HG03342 (cell line): ENCODE measurements around the gene TNFRSF14.
"Not testable (repeated sequence)": the region's sequence is repeated elsewhere in the genome, so short reads cannot be mapped to it uniquely, and the experiment has no call there.

Experiments used
- ATAC-seq: cut with Tn5 transposase; IDR thresholded peaks from one replicate; pipeline ENCODE4 v1.9.1; 2021; ENCODE audit warnings: mild to moderate bottlenecking, moderate library complexity; ENCODE audit not compliant: unreplicated experiment

The TNFRSF14 gene

GRCh38 chr1:2538376-2538775, 17.8 kb upstream of the TNFRSF14 start:
- ATAC-seq: no peak

GRCh38 chr1:2538872-2539271, 17.3 kb upstream of the TNFRSF14 start:
- ATAC-seq: no peak

- ATAC-seq: no peak
Measured at GRCh38 chr1:2539312-2539907, 16.8 kb upstream of the TNFRSF14 start.

GRCh38 chr1:2540816-2541492, 15.2 kb upstream of the TNFRSF14 start:
- ATAC-seq: no peak

- no peak for ATAC-seq
Measured at GRCh38 chr1:2541619-2542245, 14.4 kb upstream of the TNFRSF14 start.

- no peak for ATAC-seq
Measured at GRCh38 chr1:2542246-2542915, 13.8 kb upstream of the TNFRSF14 start.

GRCh38 chr1:2543543-2544092, 12.6 kb upstream of the TNFRSF14 start:
- no peak for ATAC-seq

GRCh38 chr1:2544093-2544874, 11.9 kb upstream of the TNFRSF14 start:
- no peak for ATAC-seq

- no peak for ATAC-seq
Measured at GRCh38 chr1:2544875-2545640, 11.1 kb upstream of the TNFRSF14 start.

- peak; percentile 28 for ATAC-seq
Measured at GRCh38 chr1:2545754-2546514, 10.2 kb upstream of the TNFRSF14 start.

GRCh38 chr1:2546515-2547209, 9.5 kb upstream of the TNFRSF14 start:
- ATAC-seq: peak; percentile 38

- ATAC-seq: no peak
Measured at GRCh38 chr1:2547210-2548067, 8.7 kb upstream of the TNFRSF14 start.

GRCh38 chr1:2548068-2548589, 8.0 kb upstream of the TNFRSF14 start:
- ATAC-seq: no peak

- ATAC-seq: not testable (repeated sequence)
Measured at GRCh38 chr1:2549367-2550029, 6.7 kb upstream of the TNFRSF14 start.

GRCh38 chr1:2550309-2550861, 5.8 kb upstream of the TNFRSF14 start:
- not testable (repeated sequence) for ATAC-seq

- ATAC-seq: not testable (repeated sequence)
Measured at GRCh38 chr1:2551544-2551943, 4.6 kb upstream of the TNFRSF14 start.

GRCh38 chr1:2552189-2552588, 4.0 kb upstream of the TNFRSF14 start:
- ATAC-seq: no peak
